ENCODE measurements around the gene KCNH2.
A peak's percentile ranks its signal among the peaks of the same experiment; 100 is the strongest.

The KCNH2 gene

GRCh38 chr7:150898475-150899011 lies 79.6 kb downstream of the KCNH2 start:
- peak; percentile 23 to 49 for DNase-seq

GRCh38 chr7:150897502-150898474 lies 80.3 kb downstream of the KCNH2 start:
- DNase-seq: no peak

GRCh38 chr7:150896562-150897209 lies 81.4 kb downstream of the KCNH2 start:
- DNase-seq: no peak

GRCh38 chr7:150895809-150896208 lies 82.3 kb downstream of the KCNH2 start:
- DNase-seq: no peak

All from bone marrow (tissue), 2 donors.